HG03025 (cell line): Measurements from ENCODE around the gene CDKL1.
"Not testable (repeated sequence)": the region's sequence is repeated elsewhere in the genome, so short reads cannot be mapped to it uniquely, and the experiment has no call there.

Experiments used
- ATAC-seq: cut with Tn5 transposase; IDR thresholded peaks from one replicate; pipeline ENCODE4 v1.9.1; 2021; ENCODE audit warnings: mild to moderate bottlenecking, moderate library complexity; ENCODE audit not compliant: unreplicated experiment, low FRiP score

Gene CDKL1

DNA sequence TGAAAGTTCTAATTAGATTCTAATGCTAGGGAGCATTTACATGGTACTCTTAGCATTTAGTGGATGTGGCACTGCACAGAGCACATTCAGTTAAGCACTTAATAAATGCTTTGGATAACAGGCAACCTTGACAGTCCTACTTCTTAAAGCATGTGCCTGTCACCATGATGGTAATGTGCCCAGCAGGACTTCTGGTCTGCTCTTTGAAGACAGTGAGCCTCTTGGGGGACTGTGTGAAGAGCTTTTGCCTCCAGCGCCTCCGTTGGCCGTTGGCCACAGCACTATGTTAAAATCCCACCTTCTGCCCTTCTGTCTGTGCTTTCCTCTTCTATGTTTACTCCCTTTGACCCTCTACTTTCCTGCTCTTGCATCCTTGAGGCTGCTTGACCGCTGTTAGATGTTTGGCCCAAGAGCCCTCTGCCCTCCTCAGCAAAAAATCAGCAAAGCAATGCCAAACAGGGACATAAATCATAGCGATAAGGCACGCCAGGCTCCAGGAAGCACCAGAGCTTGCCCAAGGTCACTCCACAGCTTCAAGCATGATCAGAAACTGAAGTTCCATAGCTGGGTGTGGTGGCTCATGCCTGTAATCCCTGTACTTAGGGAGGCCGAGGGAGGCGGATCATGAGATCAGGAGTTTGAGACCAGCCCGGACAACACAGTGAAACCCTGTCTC is 8.3 kb downstream of the CDKL1 start:
- no peak for ATAC-seq

DNA sequence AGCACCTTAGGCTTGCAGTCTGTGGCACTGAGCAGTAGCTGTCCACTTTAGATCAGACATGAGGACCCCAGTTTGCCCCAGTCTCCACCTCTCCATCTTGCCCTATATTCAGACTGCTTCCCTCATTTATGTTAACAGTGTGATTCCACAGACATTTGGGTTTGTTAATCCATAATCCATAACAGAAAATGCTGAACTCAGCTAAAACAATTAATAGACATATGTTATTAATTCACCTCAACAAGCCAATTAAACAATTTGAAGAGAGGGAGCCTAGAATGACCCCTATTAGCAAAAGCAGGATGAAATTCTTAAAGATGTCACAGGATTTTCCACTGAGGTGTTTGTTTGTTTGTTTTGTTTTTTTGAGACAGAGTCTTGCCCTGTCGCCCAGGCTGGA is 9.1 kb downstream of the CDKL1 start:
- no peak for ATAC-seq

DNA sequence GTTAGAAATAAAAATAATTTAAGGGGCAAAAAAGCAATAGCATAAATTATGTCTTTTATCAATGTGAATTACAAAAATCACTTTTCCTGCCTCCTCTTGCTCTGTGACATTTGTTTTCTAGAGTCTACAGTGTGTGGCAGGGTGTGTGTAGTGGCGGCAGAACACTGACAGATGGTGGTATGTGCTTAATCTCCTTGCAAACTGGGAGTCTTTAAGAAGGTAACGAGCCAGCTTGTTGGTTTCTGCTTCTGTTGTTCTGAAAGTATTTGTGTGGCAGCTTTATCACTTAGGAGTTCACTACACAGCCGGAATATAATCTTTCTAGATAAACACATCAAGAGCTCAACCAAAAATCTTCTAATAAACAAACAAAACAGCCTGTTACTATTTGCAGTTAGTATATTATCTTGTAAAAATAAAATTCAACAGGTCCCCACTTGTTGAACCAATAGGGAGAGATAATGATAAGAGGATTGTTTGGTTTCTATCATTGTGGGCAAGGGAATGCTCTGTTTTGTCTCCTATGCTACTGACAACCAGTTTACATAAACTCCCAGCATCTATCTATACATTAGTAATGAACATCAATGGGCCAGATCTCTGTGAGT is 13.0 kb downstream of the CDKL1 start:
- no peak for ATAC-seq

DNA sequence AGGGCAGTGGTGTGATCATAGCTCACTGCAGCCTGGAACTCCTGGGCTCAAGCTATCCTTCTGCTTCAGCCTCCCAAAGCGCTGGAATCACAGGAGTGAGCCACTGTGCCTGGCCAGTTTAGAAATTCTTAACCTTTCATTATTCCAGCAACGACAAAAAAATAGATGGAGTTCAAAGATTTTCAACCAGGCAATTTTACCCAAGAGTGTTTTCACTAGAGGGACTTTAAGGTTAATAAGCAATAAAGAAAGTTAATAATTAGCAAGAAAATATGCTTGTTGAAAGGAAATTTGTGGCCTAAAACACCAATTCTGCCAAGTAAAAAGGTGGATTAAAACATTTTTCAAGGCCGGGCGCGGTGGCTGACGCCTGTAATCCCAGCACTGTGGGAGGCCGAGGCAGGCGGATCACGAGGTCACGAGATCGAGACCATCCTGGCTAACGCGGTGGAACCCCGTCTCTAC is 14.8 kb downstream of the CDKL1 start:
- no peak for ATAC-seq

GRCh38 chr14:50381008-50381407 is 15.7 kb downstream of the CDKL1 start:
- no peak for ATAC-seq

- ATAC-seq = no peak
Observed at GRCh38 chr14:50380455-50380854, 16.2 kb downstream of the CDKL1 start.

DNA sequence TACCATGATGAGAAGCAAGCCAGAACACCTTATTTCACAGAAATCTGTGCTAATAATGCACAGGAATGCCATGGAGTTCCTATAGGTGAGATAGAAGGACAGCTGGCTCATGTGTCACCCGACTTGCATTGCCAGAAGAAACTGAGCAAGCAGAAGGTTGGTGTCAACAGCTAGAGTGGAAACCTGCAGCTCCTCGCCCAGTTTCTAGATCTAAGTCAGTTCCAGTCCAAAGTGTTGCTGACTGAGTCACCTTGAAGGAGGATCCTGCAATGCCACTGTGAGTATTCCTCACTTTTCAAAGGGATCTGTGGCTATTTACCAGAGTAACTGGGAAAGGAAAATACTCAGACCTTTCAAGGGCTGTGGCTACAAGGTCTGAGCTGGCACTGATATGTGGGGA is 17.1 kb downstream of the CDKL1 start:
- no peak for ATAC-seq

- no peak for ATAC-seq
Observed at GRCh38 chr14:50377550-50378085, 19.1 kb downstream of the CDKL1 start.

- ATAC-seq = no peak
Observed at GRCh38 chr14:50375760-50376159, 20.9 kb downstream of the CDKL1 start.

DNA sequence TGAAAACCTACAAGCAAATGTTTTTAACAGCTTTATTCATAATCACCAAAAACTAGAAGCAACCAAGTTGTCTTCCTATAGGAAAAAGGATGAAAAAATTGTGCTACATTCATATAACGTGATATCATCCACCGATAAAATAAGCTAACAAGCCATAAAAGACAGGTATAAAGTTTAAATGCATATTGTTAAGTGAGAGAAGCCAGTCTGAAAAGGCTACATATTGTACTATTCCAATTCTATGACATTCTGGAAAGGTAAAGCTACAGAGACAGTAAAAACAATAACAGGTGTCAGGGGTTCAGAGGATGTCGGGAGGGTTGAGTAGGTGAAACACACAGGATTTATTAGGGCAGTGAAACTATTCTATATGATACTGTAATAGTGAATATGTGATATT is 22.7 kb downstream of the CDKL1 start:
- ATAC-seq = no peak

DNA sequence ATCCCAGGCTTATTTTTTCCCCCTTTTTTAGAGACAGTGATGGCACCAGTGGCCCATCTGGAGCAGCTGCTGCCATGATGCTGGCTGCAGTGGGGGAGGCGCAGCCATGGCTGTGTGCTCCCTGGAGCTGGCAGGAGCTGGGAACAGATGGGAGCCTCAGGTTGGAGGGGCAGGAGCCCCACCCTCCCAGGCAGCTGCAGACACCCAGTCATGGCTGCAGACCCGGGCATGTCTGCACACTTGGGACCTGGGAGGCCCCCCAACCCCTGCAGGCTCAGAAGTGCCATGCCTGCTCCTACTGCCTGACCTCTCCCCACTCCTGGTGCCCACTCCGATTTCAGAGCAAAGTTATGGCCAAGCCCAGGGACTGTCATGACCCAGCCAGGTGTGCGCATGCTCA is 25.1 kb downstream of the CDKL1 start:
- ATAC-seq = no peak

GRCh38 chr14:50366589-50366988 is 30.1 kb downstream of the CDKL1 start:
- ATAC-seq = no peak

DNA sequence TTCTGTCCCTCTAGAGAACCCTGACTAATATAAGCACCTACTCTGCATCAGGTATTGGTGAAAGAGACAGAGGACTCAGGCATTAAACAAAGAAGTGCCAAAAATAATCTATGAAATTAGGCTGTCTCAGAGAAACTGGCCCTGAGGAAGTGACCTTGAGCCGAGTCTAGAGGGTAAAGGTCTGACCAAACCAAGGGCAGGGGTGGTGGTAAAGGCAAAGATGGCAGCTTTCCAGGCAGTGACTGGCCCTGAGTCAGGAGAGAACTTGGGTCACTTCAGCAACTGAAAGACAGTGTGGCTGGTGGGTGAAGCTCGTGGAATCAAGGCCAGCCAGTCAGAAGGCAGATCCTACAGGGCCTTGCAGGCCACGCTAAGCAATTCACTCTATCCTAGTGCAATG is 30.6 kb downstream of the CDKL1 start:
- no peak for ATAC-seq

- not testable (repeated sequence) for ATAC-seq
Observed at GRCh38 chr14:50365572-50365971, 31.1 kb downstream of the CDKL1 start.

GRCh38 chr14:50364792-50365191 is 31.9 kb downstream of the CDKL1 start:
- no peak for ATAC-seq

- peak; percentile 93 for ATAC-seq
Observed at GRCh38 chr14:50363714-50364111, 33.0 kb downstream of the CDKL1 start.

- ATAC-seq = peak; percentile 27
Observed at GRCh38 chr14:50362764-50363713, 33.6 kb downstream of the CDKL1 start.

GRCh38 chr14:50361473-50362403 is 34.9 kb downstream of the CDKL1 start:
- not testable (repeated sequence) for ATAC-seq

DNA sequence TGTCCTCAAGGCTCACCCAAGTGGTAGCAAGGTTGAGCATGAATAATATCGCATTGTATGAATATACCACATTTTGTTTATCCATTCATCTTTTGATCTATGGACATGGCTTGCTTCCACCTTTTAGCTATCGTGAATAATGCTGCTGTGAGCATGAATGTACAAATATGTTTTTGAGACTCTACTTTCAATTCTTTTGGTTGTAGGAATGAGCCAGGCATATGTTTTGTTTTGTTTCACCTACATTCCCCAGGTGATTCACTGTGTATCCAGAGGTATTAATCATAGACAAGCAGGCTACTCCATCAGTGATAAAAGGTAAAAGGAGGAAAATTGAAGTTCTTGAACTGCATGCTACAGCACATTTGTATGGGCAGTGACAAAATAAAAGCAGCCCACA is 35.8 kb downstream of the CDKL1 start:
- ATAC-seq = no peak

DNA sequence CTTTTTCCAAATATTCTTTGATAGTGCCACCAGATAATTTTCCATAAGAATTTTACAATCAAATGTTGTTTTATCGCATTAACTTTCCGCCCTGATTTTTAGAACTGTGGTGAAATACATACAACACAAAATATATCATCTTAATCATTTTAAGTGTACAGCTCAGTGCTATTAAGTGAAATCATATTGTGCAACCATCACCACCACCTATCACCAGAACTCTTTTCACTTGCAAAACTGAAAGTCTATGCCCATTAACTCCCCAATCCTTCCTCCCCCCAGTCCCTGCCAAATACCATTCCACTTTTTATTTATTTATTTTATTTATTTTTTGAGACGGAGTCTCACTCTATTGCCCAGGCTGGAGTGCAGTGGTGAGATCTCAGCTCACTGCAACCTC is 36.6 kb downstream of the CDKL1 start:
- no peak for ATAC-seq
